Fibroblast of skin of left biceps (primary cell): ENCODE data around the gene CFAP46.
"Not testable (repeated sequence)": the region's sequence is repeated elsewhere in the genome, so short reads cannot be mapped to it uniquely, and the experiment has no call there.

Experiments used
- DNase-seq, 2 experiments: peaks; one replicate each; pipeline ENCODE4 v3.0.0-alpha.2; 2013; ENCODE audit warnings: low read depth in 2 of 2

Gene CFAP46

GRCh38 chr10:132945125-132945893, 2.9 kb upstream of the CFAP46 start:
- no peak for DNase-seq

DNA sequence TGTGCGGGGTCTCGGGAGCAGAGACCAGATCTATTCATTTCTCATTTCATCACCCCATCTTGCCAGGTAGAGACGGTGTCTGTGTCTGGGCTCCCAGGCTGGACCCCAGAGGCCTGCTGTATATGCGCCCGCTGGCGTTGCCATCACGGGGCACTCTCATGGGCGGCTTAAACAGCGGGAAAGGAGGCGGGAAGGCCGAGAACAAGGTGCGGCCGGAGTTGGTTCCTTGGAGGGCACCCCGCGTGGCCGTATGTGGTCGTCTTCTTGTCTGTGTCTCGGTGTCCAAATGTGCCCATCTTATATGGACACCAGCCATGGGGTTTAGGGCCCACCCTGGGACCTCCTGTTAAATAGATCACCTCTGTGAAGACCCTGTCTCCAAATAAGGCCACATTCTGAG, 2.1 kb upstream of the CFAP46 start:
- no peak for DNase-seq

DNA sequence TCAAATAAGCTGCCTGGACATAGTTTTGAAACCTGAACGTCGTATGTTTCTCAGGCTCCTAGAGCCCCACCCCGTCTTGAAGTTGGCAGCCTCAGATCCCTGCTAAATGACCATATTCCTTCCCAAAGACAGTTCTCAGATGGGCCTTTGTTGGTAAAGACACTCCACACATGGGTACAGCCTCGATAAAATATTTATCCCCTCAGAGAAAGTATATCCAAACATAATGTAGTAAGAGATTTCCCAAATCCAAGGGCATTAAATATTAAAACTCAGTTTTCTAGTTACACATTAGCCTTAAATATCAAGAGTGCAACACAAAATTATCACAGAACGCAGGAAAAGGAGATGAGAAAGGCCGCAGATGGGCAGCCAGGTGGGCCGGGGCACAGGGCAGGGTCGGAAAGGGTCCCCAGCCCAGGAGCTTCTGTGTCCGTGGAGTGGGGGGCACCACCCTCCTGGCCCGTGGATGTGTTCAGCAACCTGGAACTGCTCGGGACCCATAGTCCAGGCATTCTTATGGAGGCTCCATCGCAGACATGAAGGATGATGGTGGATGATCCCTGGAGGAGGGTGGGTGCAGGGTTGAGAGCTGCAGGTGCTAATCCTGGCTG, 1.5 kb upstream of the CFAP46 start:
- no peak for DNase-seq

- DNase-seq: no peak
Measured at GRCh38 chr10:132943058-132943790, 854 bp upstream of the CFAP46 start.

GRCh38 chr10:132941640-132942051, 724 bp downstream of the CFAP46 start:
- DNase-seq: no peak

GRCh38 chr10:132940791-132941465, 1.4 kb downstream of the CFAP46 start:
- DNase-seq: no peak

DNA sequence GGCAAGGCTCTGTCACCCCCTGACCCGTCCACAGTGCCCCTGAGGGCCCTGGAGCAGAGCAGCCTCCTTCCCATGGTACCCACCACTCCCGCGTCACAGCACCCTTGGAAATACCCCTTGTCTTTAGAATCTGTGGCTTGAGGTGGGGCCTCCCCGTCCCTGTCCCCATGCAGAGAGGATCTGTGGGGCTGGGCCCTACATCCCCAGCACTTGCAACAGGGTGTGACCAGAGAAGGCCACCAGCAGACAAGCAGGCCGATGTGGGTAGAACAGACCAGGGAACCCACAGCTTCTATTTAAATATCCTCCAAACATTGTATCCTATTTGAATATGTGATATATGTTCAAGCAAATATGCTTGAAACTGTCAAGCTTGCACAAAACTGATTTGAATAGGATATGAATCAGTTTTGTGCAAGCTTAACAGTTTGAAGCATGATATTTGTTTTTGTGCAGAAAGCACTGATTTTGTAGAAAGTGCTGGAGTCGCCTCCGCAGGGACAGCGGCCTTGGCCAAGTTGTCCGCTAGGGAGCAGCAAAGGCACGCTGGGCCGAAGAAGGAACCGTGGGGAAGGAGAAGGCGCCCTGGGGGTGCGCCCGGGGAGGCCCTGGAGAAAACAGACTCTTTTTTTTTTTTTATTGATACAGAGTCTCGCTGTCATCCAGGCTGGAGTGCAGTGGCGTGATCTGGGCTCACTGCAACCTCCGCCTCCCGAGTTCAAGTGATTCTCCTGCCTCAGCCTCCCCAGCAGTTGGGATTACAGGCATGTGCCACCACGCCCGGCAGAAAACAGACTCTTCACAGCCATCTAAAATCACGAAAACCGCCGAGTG, 2.2 kb downstream of the CFAP46 start:
- peak; percentile 13 to 20 for DNase-seq

DNA sequence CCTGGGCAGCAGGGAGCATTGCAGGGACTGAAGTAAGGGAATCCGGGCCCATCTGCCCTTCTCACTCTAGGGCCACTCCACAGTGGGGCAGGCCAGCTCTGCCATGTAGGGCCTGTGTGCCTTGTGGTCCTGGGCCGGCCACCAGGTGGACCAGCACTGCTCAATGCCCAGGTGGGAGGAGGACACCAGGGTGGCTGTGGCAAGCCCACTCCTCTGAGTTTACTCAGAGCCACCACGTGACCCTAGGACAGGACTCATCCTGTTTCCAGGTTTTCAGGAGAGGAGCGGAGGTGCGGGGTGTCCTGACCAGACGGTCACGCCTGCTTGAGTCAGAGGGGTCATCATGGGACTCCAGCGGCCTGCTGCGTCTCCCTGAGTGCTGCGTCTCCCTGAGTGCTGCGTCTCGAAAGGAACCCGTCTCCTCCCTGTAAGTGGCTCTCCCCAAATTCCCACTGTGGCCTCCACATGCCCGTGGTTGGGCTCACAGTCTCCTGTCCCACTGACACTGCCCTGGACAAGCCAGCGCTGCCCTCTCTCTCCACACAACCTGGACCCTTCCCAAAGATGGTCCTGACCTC, 2.9 kb downstream of the CFAP46 start:
- no peak for DNase-seq

- DNase-seq: no peak
Measured at GRCh38 chr10:132938472-132939339, 3.7 kb downstream of the CFAP46 start.

- no peak for DNase-seq
Measured at GRCh38 chr10:132937861-132938260, 4.5 kb downstream of the CFAP46 start.

- no peak for DNase-seq
Measured at GRCh38 chr10:132934953-132935352, 7.4 kb downstream of the CFAP46 start.

GRCh38 chr10:132933308-132934042, 8.9 kb downstream of the CFAP46 start:
- no peak for DNase-seq

DNA sequence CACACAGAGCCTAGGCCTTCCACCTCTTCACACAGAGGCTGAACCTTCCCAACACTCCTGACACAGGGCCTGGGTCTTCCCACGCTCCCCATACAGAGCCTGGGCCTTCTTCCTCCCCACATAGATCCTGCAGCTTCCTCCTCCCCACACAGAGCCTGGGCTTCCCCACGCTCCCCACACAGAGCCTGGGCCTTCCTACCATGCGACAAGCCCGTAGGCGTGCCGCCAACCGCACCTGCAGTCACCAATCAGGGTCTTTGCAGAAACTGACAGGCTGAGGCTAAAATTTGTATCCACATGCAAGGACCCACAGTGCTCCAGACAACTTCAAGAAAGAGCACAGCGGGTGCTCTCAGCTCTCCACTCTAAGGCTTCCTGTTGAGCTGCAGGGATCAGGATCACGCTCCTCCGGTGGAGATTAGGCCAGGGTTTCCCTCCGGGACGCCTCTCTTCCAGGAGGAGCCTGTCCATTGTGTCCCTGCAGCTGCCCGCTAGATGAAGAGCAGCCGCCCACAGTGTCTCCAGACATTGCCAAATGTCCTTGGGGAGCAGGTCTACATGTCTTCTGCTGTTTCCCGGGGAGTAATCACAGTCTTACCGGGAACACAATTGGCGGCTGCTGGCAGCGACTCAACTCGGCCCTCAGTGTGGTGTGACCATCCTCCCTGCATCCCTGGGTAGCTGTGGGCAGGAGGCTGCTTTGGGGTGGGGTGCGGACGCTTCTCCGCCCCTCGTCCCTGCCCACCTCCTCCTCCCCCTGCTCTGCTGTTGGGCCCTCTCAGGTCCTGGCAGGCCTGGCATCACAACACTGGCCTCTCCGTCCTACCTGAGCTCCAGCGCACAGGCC, 9.7 kb downstream of the CFAP46 start:
- DNase-seq: no peak

- DNase-seq: not testable (repeated sequence)
Measured at GRCh38 chr10:132931258-132932250, 10.8 kb downstream of the CFAP46 start.

DNA sequence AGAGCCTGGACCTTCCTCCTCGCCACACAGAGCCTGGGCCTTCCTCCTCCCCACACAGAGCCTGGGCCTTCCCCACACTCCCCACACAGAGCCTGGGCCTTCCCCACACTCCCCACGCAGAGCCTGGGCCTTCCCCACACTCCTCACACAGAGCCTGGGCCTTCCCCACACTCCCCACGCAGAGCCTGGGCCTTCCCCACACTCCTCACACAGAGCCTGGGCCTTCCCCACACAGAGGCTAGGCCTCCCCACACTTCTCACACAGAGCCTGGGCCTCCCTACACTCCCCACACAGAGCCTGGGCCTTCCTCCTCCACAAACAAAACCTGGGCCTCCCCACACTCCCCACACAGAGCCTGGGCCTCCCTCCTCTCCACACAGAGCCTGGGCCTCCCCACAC, 11.7 kb downstream of the CFAP46 start:
- DNase-seq: not testable (repeated sequence)

GRCh38 chr10:132929953-132930548, 12.3 kb downstream of the CFAP46 start:
- DNase-seq: no peak

- DNase-seq: no peak
Measured at GRCh38 chr10:132929480-132929879, 12.9 kb downstream of the CFAP46 start.
